HepG2 (cell line): ENCODE data around the gene NRSN2. TPM values are rescaled to one million over a fixed set of nuclear protein-coding genes. Genes with fewer than 3 reads are reported as not detected.

Experiments
- AKAP8 ChIP-seq: sonication (generic); formaldehyde crosslinking; IDR thresholded peaks from 2 replicates; pipeline ENCODE4 v1.5.1; 2020; ENCODE audit warnings: mild to moderate bottlenecking, missing genetic modification reagents
- CBX2 ChIP-seq, 2 experiments: fragments of 200-600 bp in 1 of 2; sonication (generic); formaldehyde crosslinking in 1 of 2; IDR thresholded peaks; 2 replicates each; pipeline versions ENCODE4 v1.7.0 to v1.8.1; 2018 to 2022; ENCODE audit warnings: low read depth in 2 of 2, low read length in 1 of 2, mild to moderate bottlenecking in 1 of 2, missing genetic modification reagents in 1 of 2
- DR1 ChIP-seq: sonication (generic); formaldehyde crosslinking; IDR thresholded peaks from 2 replicates; pipeline ENCODE4 v1.8.0; 2021; ENCODE audit warnings: mild to moderate bottlenecking, missing genetic modification reagents, inconsistent platforms
- HNRNPUL1 ChIP-seq: fragments of 200-400 bp; formaldehyde crosslinking; IDR thresholded peaks from 2 replicates; pipeline ENCODE4 v1.6.1; 2017; ENCODE audit warnings: low read depth, mild to moderate bottlenecking, low read length, moderate library complexity
- HOXA7 ChIP-seq: sonication (generic); formaldehyde crosslinking; IDR thresholded peaks from 2 replicates; pipeline ENCODE4 v1.8.1; 2022; ENCODE audit warnings: mild to moderate bottlenecking, missing genetic modification reagents, moderate library complexity
- KLF15 ChIP-seq: sonication (generic); formaldehyde crosslinking; IDR thresholded peaks from 2 replicates; pipeline ENCODE4 v1.8.1; 2023; ENCODE audit warnings: borderline replicate concordance, mild to moderate bottlenecking, inconsistent platforms, missing genetic modification reagents, mixed read lengths
- MIER3 ChIP-seq: IDR thresholded peaks from 2 replicates; pipeline ENCODE4 v1.6.1; 2016; ENCODE audit warnings: missing compliant biosample characterization, borderline replicate concordance
- NBN ChIP-seq: fragments of 450-650 bp; conservative IDR thresholded peaks from 2 replicates; pipeline ENCODE4 v1.6.1; 2017
- PHF5A ChIP-seq: IDR thresholded peaks from one replicate; pipeline ENCODE4 v1.6.1; 2018; ENCODE audit warnings: low read depth, missing genetic modification reagents; ENCODE audit not compliant: unreplicated experiment
- ZC3H13 ChIP-seq: sonication (generic); formaldehyde crosslinking; IDR thresholded peaks from 2 replicates; pipeline ENCODE4 v1.8.1; 2023; ENCODE audit warnings: mild to moderate bottlenecking, missing genetic modification reagents, moderate library complexity
- ZNF205 ChIP-seq: IDR thresholded peaks from 2 replicates; pipeline ENCODE4 v1.6.1; 2018; ENCODE audit warnings: missing biosample characterization, missing genetic modification reagents
- ZNF350 ChIP-seq: sonication (generic); formaldehyde crosslinking; IDR thresholded peaks from 2 replicates; pipeline ENCODE4 v1.4.0; 2020; ENCODE audit warnings: mild to moderate bottlenecking, low read depth, missing genetic modification reagents, borderline replicate concordance
- ZNF660 ChIP-seq: sonication (generic); formaldehyde crosslinking; IDR thresholded peaks from 2 replicates; pipeline ENCODE4 v1.5.1; 2020; ENCODE audit warnings: mild to moderate bottlenecking, low read depth, missing genetic modification reagents, borderline replicate concordance
- ZNF883 ChIP-seq: sonication (generic); formaldehyde crosslinking; IDR thresholded peaks from 2 replicates; pipeline ENCODE4 v1.5.1; 2020; ENCODE audit warnings: mild to moderate bottlenecking, missing genetic modification reagents; ENCODE audit errors: not compliant biosample characterization
- polyA plus RNA-seq, 8 experiments: library from polyadenylated mRNA; depleted of rRNA in 3 of 8; stranded (reverse) in 7 of 8; unstranded in 1 of 8; fragments of >200 nt; fragmentation: Illumina TruSeq in 4 of 8; extraction: Trizol in 4 of 8; gene quantifications; 2 replicates each; pipeline versions ENCODE4 v1.2.1 to v1.2.3, GENCODE V29; 2011 to 2016; ENCODE audit warnings: low read depth in 4 of 8, missing spikeins in 1 of 8, mixed read lengths in 1 of 8; ENCODE audit not compliant: insufficient read depth in 1 of 8
- total RNA-seq, 5 experiments: library from RNA; depleted of rRNA; stranded (reverse); fragments of >200 nt; fragmentation: Illumina TruSeq; extraction: Trizol; gene quantifications; 2 replicates each; pipeline ENCODE4 v1.2.3, GENCODE V29; 2016; ENCODE audit warnings: low read depth in 1 of 5
- TF ChIP-seq, protein P1 (sequence below): sonication (generic); formaldehyde crosslinking; conservative IDR thresholded peaks from 2 replicates; pipeline ENCODE4 v1.4.0; 2020; ENCODE audit warnings: missing genetic modification reagents
- TF ChIP-seq, protein P2 (sequence below): sonication (generic); formaldehyde crosslinking; IDR thresholded peaks from 2 replicates; pipeline ENCODE4 v1.4.0; 2020; ENCODE audit warnings: missing genetic modification reagents, borderline replicate concordance
- TF ChIP-seq, protein P3 (sequence below): IDR thresholded peaks from 2 replicates; pipeline ENCODE4 v1.6.1; 2018; ENCODE audit warnings: missing genetic modification reagents, mild to moderate bottlenecking, missing compliant biosample characterization
- TF ChIP-seq, protein P4 (sequence below): sonication (generic); formaldehyde crosslinking; IDR thresholded peaks from 2 replicates; pipeline ENCODE4 v1.4.0; 2020; ENCODE audit warnings: mild to moderate bottlenecking, missing genetic modification reagents
- TF ChIP-seq, protein P5 (sequence below): sonication (generic); formaldehyde crosslinking; IDR thresholded peaks from 2 replicates; pipeline ENCODE4 v1.4.0; 2020; ENCODE audit warnings: missing genetic modification reagents
- TF ChIP-seq, protein P6 (sequence below): sonication (generic); formaldehyde crosslinking; IDR thresholded peaks from 2 replicates; pipeline ENCODE4 v1.4.0; 2020; ENCODE audit warnings: missing genetic modification reagents

The NRSN2 gene
- total and polyA plus RNA-seq, 2 of the 13 experiments (the other 11 are each of a cell fraction or from before 2014, with no cell fraction given), result 32.3 to 49.4 TPM

DNA sequence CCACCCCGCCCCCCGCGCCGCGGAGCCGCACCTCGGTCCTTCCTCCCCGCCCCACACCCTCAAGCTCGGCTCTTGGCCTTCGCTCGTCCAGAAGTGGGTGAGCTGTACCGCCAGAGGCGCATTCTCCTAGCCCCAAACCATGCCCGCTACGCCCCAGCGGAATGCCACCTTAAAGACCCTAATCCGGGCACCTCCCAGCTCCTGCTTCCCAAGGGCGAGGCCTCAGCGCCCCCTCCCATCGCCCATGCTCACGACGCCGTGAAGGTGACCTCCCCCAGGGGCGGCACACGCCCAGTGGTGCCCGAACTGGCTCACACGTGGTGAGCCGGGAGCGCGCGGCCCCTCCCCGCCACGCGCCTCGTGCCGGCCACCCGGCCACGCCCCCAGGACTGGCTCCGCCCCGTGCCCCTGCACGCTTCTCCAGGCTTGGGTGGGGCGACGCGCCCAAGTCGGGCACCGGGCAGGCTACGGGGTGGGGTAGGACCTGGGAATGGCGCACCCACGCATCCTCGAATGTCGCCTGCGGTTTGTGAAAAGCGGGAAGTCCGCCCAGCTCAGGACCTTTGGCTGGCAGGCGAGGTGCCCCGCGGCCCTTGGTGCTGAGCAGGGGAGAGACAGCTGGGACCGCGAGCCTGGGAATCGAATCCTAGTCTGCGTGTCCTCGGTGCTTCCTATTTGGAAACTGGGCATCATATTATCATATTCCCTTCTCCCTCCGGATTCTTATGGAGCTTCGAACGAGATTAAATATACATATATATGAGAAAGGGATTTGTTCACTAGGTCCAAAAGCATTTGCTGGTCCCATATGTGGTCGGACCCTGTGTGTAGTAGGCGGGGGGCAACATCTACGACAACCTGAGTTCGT lies 22.5 kb upstream of the NRSN2 start (continued):
- TF ChIP-seq, protein P1, sequence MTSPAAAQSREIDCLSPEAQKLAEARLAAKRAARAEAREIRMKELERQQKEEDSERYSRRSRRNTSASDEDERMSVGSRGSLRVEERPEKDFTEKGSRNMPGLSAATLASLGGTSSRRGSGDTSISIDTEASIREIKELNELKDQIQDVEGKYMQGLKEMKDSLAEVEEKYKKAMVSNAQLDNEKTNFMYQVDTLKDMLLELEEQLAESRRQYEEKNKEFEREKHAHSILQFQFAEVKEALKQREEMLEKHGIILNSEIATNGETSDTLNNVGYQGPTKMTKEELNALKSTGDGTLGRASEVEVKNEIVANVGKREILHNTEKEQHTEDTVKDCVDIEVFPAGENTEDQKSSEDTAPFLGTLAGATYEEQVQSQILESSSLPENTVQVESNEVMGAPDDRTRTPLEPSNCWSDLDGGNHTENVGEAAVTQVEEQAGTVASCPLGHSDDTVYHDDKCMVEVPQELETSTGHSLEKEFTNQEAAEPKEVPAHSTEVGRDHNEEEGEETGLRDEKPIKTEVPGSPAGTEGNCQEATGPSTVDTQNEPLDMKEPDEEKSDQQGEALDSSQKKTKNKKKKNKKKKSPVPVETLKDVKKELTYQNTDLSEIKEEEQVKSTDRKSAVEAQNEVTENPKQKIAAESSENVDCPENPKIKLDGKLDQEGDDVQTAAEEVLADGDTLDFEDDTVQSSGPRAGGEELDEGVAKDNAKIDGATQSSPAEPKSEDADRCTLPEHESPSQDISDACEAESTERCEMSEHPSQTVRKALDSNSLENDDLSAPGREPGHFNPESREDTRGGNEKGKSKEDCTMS, result no peak
- TF ChIP-seq, protein P2, sequence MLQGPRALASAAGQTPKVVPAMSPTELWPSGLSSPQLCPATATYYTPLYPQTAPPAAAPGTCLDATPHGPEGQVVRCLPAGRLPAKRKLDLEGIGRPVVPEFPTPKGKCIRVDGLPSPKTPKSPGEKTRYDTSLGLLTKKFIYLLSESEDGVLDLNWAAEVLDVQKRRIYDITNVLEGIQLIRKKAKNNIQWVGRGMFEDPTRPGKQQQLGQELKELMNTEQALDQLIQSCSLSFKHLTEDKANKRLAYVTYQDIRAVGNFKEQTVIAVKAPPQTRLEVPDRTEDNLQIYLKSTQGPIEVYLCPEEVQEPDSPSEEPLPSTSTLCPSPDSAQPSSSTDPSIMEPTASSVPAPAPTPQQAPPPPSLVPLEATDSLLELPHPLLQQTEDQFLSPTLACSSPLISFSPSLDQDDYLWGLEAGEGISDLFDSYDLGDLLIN (CRISPR knock-in tag), result peak; percentile 97; the same call in 1 of the 2 replicates
- TF ChIP-seq HOXA7 (CRISPR knock-in tag), result peak; percentile 89; the same call in 1 of the 2 replicates
- TF ChIP-seq, protein P3, sequence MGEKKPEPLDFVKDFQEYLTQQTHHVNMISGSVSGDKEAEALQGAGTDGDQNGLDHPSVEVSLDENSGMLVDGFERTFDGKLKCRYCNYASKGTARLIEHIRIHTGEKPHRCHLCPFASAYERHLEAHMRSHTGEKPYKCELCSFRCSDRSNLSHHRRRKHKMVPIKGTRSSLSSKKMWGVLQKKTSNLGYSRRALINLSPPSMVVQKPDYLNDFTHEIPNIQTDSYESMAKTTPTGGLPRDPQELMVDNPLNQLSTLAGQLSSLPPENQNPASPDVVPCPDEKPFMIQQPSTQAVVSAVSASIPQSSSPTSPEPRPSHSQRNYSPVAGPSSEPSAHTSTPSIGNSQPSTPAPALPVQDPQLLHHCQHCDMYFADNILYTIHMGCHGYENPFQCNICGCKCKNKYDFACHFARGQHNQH (CRISPR knock-in tag), result peak; percentile 90
- TF ChIP-seq, protein P4, sequence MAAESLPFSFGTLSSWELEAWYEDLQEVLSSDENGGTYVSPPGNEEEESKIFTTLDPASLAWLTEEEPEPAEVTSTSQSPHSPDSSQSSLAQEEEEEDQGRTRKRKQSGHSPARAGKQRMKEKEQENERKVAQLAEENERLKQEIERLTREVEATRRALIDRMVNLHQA (CRISPR knock-in tag), result peak; percentile 85; the same call in 1 of the 2 replicates
- TF ChIP-seq ZNF205 (CRISPR knock-in tag), result peak; percentile 88
- peak; percentile 32; the same call in 1 of the 2 replicates for TF ChIP-seq HNRNPUL1
- no peak for TF ChIP-seq CBX2 (IDR thresholded peaks at IDR 0.05; ENCODE audit: low read depth, low read length)
- TF ChIP-seq CBX2 (CRISPR knock-in tag; IDR thresholded peaks at IDR 0.05; ENCODE audit: low read depth), result no peak; the same call in none of the 2 replicates
- TF ChIP-seq KLF15 (CRISPR knock-in tag), result peak; percentile 96; the same call in 1 of the 2 replicates
- TF ChIP-seq, protein P5, sequence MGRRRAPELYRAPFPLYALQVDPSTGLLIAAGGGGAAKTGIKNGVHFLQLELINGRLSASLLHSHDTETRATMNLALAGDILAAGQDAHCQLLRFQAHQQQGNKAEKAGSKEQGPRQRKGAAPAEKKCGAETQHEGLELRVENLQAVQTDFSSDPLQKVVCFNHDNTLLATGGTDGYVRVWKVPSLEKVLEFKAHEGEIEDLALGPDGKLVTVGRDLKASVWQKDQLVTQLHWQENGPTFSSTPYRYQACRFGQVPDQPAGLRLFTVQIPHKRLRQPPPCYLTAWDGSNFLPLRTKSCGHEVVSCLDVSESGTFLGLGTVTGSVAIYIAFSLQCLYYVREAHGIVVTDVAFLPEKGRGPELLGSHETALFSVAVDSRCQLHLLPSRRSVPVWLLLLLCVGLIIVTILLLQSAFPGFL (CRISPR knock-in tag), result peak; percentile 84; the same call in 1 of the 2 replicates
- TF ChIP-seq, protein P6, sequence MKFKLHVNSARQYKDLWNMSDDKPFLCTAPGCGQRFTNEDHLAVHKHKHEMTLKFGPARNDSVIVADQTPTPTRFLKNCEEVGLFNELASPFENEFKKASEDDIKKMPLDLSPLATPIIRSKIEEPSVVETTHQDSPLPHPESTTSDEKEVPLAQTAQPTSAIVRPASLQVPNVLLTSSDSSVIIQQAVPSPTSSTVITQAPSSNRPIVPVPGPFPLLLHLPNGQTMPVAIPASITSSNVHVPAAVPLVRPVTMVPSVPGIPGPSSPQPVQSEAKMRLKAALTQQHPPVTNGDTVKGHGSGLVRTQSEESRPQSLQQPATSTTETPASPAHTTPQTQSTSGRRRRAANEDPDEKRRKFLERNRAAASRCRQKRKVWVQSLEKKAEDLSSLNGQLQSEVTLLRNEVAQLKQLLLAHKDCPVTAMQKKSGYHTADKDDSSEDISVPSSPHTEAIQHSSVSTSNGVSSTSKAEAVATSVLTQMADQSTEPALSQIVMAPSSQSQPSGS (CRISPR knock-in tag), result peak; percentile 86
- peak; percentile 60; the same call in 1 of the 2 replicates for TF ChIP-seq ZNF660 (CRISPR knock-in tag)
- peak; percentile 58; the same call in 1 of the 2 replicates for TF ChIP-seq MIER3 (CRISPR knock-in tag)
- TF ChIP-seq ZC3H13 (CRISPR knock-in tag), result peak; percentile 100
- peak; percentile 87 for TF ChIP-seq DR1 (CRISPR knock-in tag)
- peak; percentile 92 for TF ChIP-seq ZNF883 (CRISPR knock-in tag)
- TF ChIP-seq ZNF350 (CRISPR knock-in tag), result peak; percentile 88
- no peak for TF ChIP-seq NBN
- TF ChIP-seq PHF5A (CRISPR knock-in tag), result peak; percentile 91
- TF ChIP-seq AKAP8, result peak; percentile 98
